ENCODE measurements around the gene ESPN. TPM values are rescaled to one million over a fixed set of nuclear protein-coding genes. Genes with fewer than 3 reads are reported as not detected.
A peak's percentile ranks its signal among the peaks of the same experiment; 100 is the strongest.
"Not testable (repeated sequence)": the region's sequence is repeated elsewhere in the genome, so short reads cannot be mapped to it uniquely, and the experiment has no call there.

The ESPN gene
- total RNA-seq, 2 donors from 2014 or later: 0.47 TPM; not detected in 1

DNA sequence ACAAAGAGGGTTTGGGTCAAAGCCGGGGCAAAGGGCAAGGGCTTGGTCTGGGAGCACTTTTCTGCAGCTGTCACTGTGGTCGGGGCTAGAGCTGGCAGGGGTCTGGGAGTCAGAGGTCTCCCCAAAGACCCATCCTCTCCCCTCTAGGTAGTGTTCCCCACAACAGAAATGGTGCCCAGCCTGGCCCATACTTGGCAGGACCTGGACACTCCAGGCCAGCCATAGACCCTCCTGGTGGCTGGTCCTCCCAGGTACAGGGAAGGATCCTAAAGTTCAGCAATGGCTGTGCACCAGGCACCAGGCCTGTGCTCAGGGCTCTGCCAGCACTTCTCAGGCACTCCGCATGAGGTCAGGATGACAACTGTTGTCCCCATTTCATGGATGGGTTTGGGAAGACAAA is 11.0 kb downstream of the ESPN start:
- H3K36me3 ChIP-seq: no peaks in the 10 kb centered on the region
- TF ChIP-seq, protein P1, sequence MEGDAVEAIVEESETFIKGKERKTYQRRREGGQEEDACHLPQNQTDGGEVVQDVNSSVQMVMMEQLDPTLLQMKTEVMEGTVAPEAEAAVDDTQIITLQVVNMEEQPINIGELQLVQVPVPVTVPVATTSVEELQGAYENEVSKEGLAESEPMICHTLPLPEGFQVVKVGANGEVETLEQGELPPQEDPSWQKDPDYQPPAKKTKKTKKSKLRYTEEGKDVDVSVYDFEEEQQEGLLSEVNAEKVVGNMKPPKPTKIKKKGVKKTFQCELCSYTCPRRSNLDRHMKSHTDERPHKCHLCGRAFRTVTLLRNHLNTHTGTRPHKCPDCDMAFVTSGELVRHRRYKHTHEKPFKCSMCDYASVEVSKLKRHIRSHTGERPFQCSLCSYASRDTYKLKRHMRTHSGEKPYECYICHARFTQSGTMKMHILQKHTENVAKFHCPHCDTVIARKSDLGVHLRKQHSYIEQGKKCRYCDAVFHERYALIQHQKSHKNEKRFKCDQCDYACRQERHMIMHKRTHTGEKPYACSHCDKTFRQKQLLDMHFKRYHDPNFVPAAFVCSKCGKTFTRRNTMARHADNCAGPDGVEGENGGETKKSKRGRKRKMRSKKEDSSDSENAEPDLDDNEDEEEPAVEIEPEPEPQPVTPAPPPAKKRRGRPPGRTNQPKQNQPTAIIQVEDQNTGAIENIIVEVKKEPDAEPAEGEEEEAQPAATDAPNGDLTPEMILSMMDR (IDR thresholded peaks at IDR 0.05): no peak
- no peaks in the 10 kb centered on the region for H3K9me3 ChIP-seq
- H3K4me1 ChIP-seq: peaks cover 0 to 6% of the 10 kb centered on the region in 2 donors
- no peak overlapping the region for H3K27ac ChIP-seq
- H3K4me3 ChIP-seq: no peak overlapping the region
- peaks cover 0 to 10% of the 10 kb centered on the region in 2 donors for H3K27me3 ChIP-seq
- no peak for DNase-seq (ENCODE audit: low spot score)

- H3K27ac ChIP-seq; H3K4me1 ChIP-seq; H3K4me3 ChIP-seq; H3K9me3 ChIP-seq; H3K36me3 ChIP-seq; DNase-seq (ENCODE audit: low spot score): not testable (repeated sequence)
- peaks cover 3 to 11% of the 10 kb centered on the region in 2 donors for H3K27me3 ChIP-seq
Observed at GRCh38 chr1:6436277-6436676, 11.7 kb downstream of the ESPN start.

GRCh38 chr1:6437012-6437700 is 12.6 kb downstream of the ESPN start:
- not testable (repeated sequence) for H3K27ac ChIP-seq; DNase-seq (ENCODE audit: low spot score); H3K4me1 ChIP-seq; H3K36me3 ChIP-seq; H3K9me3 ChIP-seq; H3K4me3 ChIP-seq
- peaks cover 3 to 11% of the 10 kb centered on the region in 2 donors for H3K27me3 ChIP-seq
- TF ChIP-seq, protein P1 (IDR thresholded peaks at IDR 0.05): peak in 1 of 2 donors; percentile 48

GRCh38 chr1:6438047-6438525 is 13.5 kb downstream of the ESPN start:
- Histone ChIP-seq H3K4me1 (peaks cover 0 to 9% of the 10 kb centered on the region in 2 donors), H3K36me3 (no peaks in the 10 kb centered on the region), H3K4me3 (no peak overlapping the region), H3K9me3 (no peaks in the 10 kb centered on the region), H3K27me3 (peaks cover 3 to 11% of the 10 kb centered on the region in 2 donors), H3K27ac (no peak overlapping the region)
- peak; percentile 67 for DNase-seq (ENCODE audit: low spot score)
- TF ChIP-seq, protein P1 (IDR thresholded peaks at IDR 0.05): peak; percentile 96 to 97

- no peak overlapping the region for H3K27ac ChIP-seq
- H3K9me3 ChIP-seq: no peaks in the 10 kb centered on the region
- TF ChIP-seq, protein P1 (IDR thresholded peaks at IDR 0.05): peak; percentile 23 to 52
- peak overlapping the region in 1 of 2 donors; percentile 30 for H3K4me3 ChIP-seq
- H3K27me3 ChIP-seq: peaks cover 3 to 11% of the 10 kb centered on the region in 2 donors
- no peak for DNase-seq (ENCODE audit: low spot score)
- H3K36me3 ChIP-seq: no peaks in the 10 kb centered on the region
- H3K4me1 ChIP-seq: peaks cover 0 to 9% of the 10 kb centered on the region in 2 donors
Observed at GRCh38 chr1:6440198-6441126, 15.9 kb downstream of the ESPN start.

GRCh38 chr1:6441586-6441985 is 17.0 kb downstream of the ESPN start:
- Histone ChIP-seq H3K4me1 (peaks cover 0 to 9% of the 10 kb centered on the region in 2 donors), H3K9me3 (no peaks in the 10 kb centered on the region), H3K36me3 (no peaks in the 10 kb centered on the region), H3K27me3 (peaks cover 3 to 11% of the 10 kb centered on the region in 2 donors), H3K4me3 (no peak overlapping the region), H3K27ac (no peak overlapping the region)
- DNase-seq (ENCODE audit: low spot score): no peak
- TF ChIP-seq, protein P1 (IDR thresholded peaks at IDR 0.05): no peak
